Activated CD8-positive, alpha-beta memory T cell treated with anti-CD3 and anti-CD28 coated beads, Interleukin-2, amount 50 U/mL, for 4 hours (primary cell): ENCODE results near the gene RUNX1.
"Not testable (repeated sequence)": the region's sequence is repeated elsewhere in the genome, so short reads cannot be mapped to it uniquely, and the experiment has no call there.

ENCODE experiments used
- DNase-seq: peaks from one replicate; pipeline ENCODE4 v3.0.0-alpha.2; 2020

The RUNX1 gene

GRCh38 chr21:34820051-34820450 is 229.1 kb downstream of the RUNX1 start:
- DNase-seq: no peak

GRCh38 chr21:34819357-34819999 is 229.6 kb downstream of the RUNX1 start:
- no peak for DNase-seq

- no peak for DNase-seq
These were observed 230.4 kb downstream of the RUNX1 start for GRCh38 chr21:34818662-34819158.

GRCh38 chr21:34817821-34818661 is 231.1 kb downstream of the RUNX1 start:
- no peak for DNase-seq

GRCh38 chr21:34815831-34816705 is 233.0 kb downstream of the RUNX1 start:
- DNase-seq: no peak

GRCh38 chr21:34814529-34814951 is 234.6 kb downstream of the RUNX1 start:
- DNase-seq: no peak

- DNase-seq: no peak
These were observed 235.7 kb downstream of the RUNX1 start for GRCh38 chr21:34813266-34813894.

- no peak for DNase-seq
These were observed 236.4 kb downstream of the RUNX1 start for GRCh38 chr21:34812504-34813265.

GRCh38 chr21:34811368-34811767 is 237.7 kb downstream of the RUNX1 start:
- DNase-seq: no peak

- no peak for DNase-seq
These were observed 238.3 kb downstream of the RUNX1 start for GRCh38 chr21:34810786-34811185.

- DNase-seq: no peak
These were observed 239.3 kb downstream of the RUNX1 start for GRCh38 chr21:34809822-34810221.

- no peak for DNase-seq
These were observed 240.4 kb downstream of the RUNX1 start for GRCh38 chr21:34808569-34809204.

- peak; percentile 50 for DNase-seq
These were observed 241.1 kb downstream of the RUNX1 start for GRCh38 chr21:34807881-34808568.

GRCh38 chr21:34807146-34807880 is 241.8 kb downstream of the RUNX1 start:
- DNase-seq: peak; percentile 64

GRCh38 chr21:34806423-34806822 is 242.7 kb downstream of the RUNX1 start:
- no peak for DNase-seq

- no peak for DNase-seq
These were observed 243.9 kb downstream of the RUNX1 start for GRCh38 chr21:34805157-34805556.

GRCh38 chr21:34804584-34804983 is 244.5 kb downstream of the RUNX1 start:
- DNase-seq: not testable (repeated sequence)

GRCh38 chr21:34803782-34804370 is 245.2 kb downstream of the RUNX1 start:
- no peak for DNase-seq

GRCh38 chr21:34802180-34802899 is 246.8 kb downstream of the RUNX1 start:
- DNase-seq: no peak
